SU-DHL-6 (cell line): ENCODE results near the gene TACO1.

Experiments
- H2AFZ ChIP-seq: fragments of 200-600 bp; sonication (generic); 2 replicates; pipeline ENCODE4 v1.6.1; 2014; ENCODE audit warnings: low read depth, mild to moderate bottlenecking, moderate library complexity, mixed read lengths, antibody characterized with exemption, low read length; ENCODE audit not compliant: severe bottlenecking
- H3F3A ChIP-seq: fragments of 200-600 bp; shearing (Covaris generic); 2 replicates; pipeline ENCODE4 v1.6.0; 2016; ENCODE audit warnings: antibody characterized with exemption, mild to moderate bottlenecking; ENCODE audit not compliant: insufficient read depth
- H3K27ac ChIP-seq: fragments of 200-600 bp; sonication (generic); 2 replicates; pipeline ENCODE4 v1.5.1; 2016; ENCODE audit warnings: low read depth, mild to moderate bottlenecking, low read length, moderate library complexity, mixed read lengths
- H3K27me3 ChIP-seq: fragments of 200-600 bp; sonication (generic), shearing (Covaris generic); 2 replicates; pipeline ENCODE4 v1.6.0; 2014; ENCODE audit warnings: mild to moderate bottlenecking, low read length
- H3K36me3 ChIP-seq: fragments of 200-600 bp; sonication (generic); 2 replicates; pipeline ENCODE4 v1.6.1; 2014; ENCODE audit warnings: mild to moderate bottlenecking, low read length, mixed read lengths
- H3K4me2 ChIP-seq: fragments of 300-600, 200-600 bp; shearing (Covaris generic), sonication (generic); 2 replicates; pipeline ENCODE4 v1.6.0; 2014; ENCODE audit warnings: low read length, low read depth, mild to moderate bottlenecking; ENCODE audit not compliant: poor library complexity, severe bottlenecking
- H3K4me3 ChIP-seq: fragments of 200-600 bp; sonication (generic); 2 replicates; pipeline ENCODE4 v1.5.1; 2014; ENCODE audit warnings: antibody characterized with exemption, low read length, mild to moderate bottlenecking, mixed read lengths; ENCODE audit not compliant: insufficient read depth, poor library complexity, severe bottlenecking
- H3K79me2 ChIP-seq: fragments of 200-600 bp; sonication (generic); 2 replicates; pipeline ENCODE4 v1.6.1; 2014; ENCODE audit warnings: mild to moderate bottlenecking, low read length, moderate library complexity; ENCODE audit not compliant: insufficient read depth
- H3K9ac ChIP-seq: fragments of 200-600 bp; sonication (generic); 2 replicates; pipeline ENCODE4 v1.7.0; 2014; ENCODE audit warnings: mild to moderate bottlenecking, low read length
- H3K9me2 ChIP-seq: fragments of 200-600 bp; sonication (generic); replicated peaks from 2 replicates; pipeline ENCODE4 v1.6.1; 2014; ENCODE audit warnings: low read length; ENCODE audit not compliant: insufficient read depth
- H3K9me3 ChIP-seq: fragments of 200-600 bp; sonication (generic); 2 replicates; pipeline ENCODE4 v1.6.1; 2014; ENCODE audit warnings: low read length, mixed read lengths; ENCODE audit not compliant: insufficient read depth
- H4K20me1 ChIP-seq: fragments of 200-600 bp; sonication (generic); 2 replicates; pipeline ENCODE4 v1.6.1; 2014; ENCODE audit warnings: low read depth, mild to moderate bottlenecking, antibody characterized with exemption, low read length, moderate library complexity, mixed read lengths
- EZH2phosphoT487 ChIP-seq: fragments of 200-600 bp; sonication (generic), shearing (Covaris generic); conservative IDR thresholded peaks from 2 replicates; pipeline ENCODE4 v1.6.1; 2018; ENCODE audit warnings: mild to moderate bottlenecking, antibody characterized with exemption, low read length, moderate library complexity, mixed read lengths
- TF ChIP-seq, protein P1 (sequence below): fragments of 200-600 bp; sonication (generic); IDR thresholded peaks from one replicate; pipeline ENCODE4 v1.5.1; 2017; ENCODE audit warnings: antibody characterized with exemption, mild to moderate bottlenecking, low read length, moderate library complexity; ENCODE audit not compliant: insufficient read depth, poor library complexity, severe bottlenecking

The TACO1 gene

DNA sequence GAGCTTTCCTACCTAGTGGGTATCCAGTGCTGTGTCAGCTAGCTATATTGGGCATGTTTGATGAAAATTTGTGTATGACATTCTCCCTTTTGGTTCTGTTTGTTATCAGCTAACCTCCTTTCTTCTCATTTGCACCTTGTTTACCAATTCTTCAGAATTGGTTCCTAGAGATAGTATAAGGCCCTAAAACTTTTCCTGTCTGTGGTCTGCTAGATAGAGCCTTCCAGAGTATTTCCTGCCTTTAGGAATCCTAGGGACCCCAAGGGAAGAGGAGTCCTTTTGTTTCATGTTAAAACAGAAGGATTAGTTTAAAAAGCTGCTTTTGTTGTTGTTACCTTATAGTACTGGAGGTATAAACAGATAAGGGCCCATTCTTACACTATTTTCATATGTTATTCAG, 33.0 kb downstream of the TACO1 start:
- Histone ChIP-seq H3K9ac (no peak overlapping the region), H3K36me3 (no peaks in the 10 kb centered on the region), H3K9me3 (no peaks in the 10 kb centered on the region), H3F3A (no peaks in the 10 kb centered on the region), H3K79me2 (no peaks in the 10 kb centered on the region), H3K4me3 (no peak overlapping the region), H3K27me3 (no peaks in the 10 kb centered on the region), H3K9me2 (no peaks in the 10 kb centered on the region), H2AFZ (no peak overlapping the region), H3K27ac (no peak overlapping the region), H4K20me1 (no peaks in the 10 kb centered on the region), H3K4me2 (no peak overlapping the region)
- TF ChIP-seq EZH2phosphoT487 = no peak
- TF ChIP-seq, protein P1, sequence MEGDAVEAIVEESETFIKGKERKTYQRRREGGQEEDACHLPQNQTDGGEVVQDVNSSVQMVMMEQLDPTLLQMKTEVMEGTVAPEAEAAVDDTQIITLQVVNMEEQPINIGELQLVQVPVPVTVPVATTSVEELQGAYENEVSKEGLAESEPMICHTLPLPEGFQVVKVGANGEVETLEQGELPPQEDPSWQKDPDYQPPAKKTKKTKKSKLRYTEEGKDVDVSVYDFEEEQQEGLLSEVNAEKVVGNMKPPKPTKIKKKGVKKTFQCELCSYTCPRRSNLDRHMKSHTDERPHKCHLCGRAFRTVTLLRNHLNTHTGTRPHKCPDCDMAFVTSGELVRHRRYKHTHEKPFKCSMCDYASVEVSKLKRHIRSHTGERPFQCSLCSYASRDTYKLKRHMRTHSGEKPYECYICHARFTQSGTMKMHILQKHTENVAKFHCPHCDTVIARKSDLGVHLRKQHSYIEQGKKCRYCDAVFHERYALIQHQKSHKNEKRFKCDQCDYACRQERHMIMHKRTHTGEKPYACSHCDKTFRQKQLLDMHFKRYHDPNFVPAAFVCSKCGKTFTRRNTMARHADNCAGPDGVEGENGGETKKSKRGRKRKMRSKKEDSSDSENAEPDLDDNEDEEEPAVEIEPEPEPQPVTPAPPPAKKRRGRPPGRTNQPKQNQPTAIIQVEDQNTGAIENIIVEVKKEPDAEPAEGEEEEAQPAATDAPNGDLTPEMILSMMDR = no peak

DNA sequence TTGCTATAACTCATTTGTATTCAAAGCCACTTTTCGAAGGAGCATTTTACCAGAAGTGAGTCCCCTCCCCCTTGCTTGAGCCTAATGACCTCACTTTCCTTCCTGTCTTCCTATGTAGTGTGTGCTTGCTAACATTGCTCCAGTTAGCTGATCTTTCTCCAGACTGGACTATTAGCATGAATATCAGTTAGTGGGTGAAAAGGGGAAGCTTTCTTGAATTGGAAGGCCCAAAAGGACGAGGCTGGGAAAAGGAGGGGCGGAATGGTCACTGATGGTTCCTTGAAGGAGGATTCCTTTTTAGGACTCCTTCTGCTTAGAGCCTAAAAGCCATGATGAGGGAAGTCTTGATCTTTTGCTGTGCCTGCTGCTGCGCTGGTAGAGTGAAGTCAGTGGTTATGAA, 33.5 kb downstream of the TACO1 start:
- Histone ChIP-seq H3K36me3 (no peaks in the 10 kb centered on the region), H2AFZ (no peak overlapping the region)

DNA sequence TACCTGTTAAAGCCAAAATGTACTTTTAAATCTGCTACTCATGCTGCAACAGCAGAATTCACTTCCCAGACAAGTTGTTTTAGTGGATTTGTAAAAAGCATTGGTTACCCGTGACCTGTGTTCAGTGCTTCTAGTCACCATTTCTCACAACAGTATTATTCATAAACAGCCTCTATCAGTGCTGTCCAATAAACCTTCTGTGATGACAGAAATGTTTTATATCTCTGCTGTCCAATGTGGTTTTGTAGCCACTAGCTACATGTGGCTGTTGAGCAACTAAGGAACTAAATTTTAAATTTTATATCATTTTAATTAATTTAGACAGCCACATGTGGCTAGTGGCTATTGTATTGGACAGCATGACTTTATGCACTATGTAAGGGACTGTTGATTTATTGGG, 34.1 kb downstream of the TACO1 start:
- H3K9ac ChIP-seq = no peak overlapping the region
- H2AFZ ChIP-seq = no peak overlapping the region
- no peak overlapping the region for H3K4me2 ChIP-seq
- no peaks in the 10 kb centered on the region for H3F3A ChIP-seq
- H3K27ac ChIP-seq = no peak overlapping the region
- no peaks in the 10 kb centered on the region for H3K79me2 ChIP-seq
- no peaks in the 10 kb centered on the region for H3K36me3 ChIP-seq
- no peaks in the 10 kb centered on the region for H4K20me1 ChIP-seq
- no peaks in the 10 kb centered on the region for H3K9me3 ChIP-seq
- H3K9me2 ChIP-seq = no peaks in the 10 kb centered on the region
- TF ChIP-seq, protein P1 = no peak
- TF ChIP-seq EZH2phosphoT487 = no peak
- H3K4me3 ChIP-seq = no peak overlapping the region
- no peaks in the 10 kb centered on the region for H3K27me3 ChIP-seq

More for the DNA sequence above, 33.5 kb downstream of the TACO1 start:
- no peak overlapping the region for H3K4me3 ChIP-seq
- H3K4me2 ChIP-seq = no peak overlapping the region
- TF ChIP-seq, protein P1 = no peak
- TF ChIP-seq EZH2phosphoT487 = no peak
- H4K20me1 ChIP-seq = no peaks in the 10 kb centered on the region
- H3K9me3 ChIP-seq = no peaks in the 10 kb centered on the region
- no peak overlapping the region for H3K9ac ChIP-seq
- H3F3A ChIP-seq = no peaks in the 10 kb centered on the region
- no peaks in the 10 kb centered on the region for H3K27me3 ChIP-seq
- no peak overlapping the region for H3K27ac ChIP-seq
- H3K79me2 ChIP-seq = no peaks in the 10 kb centered on the region
- no peaks in the 10 kb centered on the region for H3K9me2 ChIP-seq
